NK-92 treated with Interleukin-12 subunit alpha and Interleukin-12 subunit beta, amount 100 ng/mL, for 24 hours (cell line): ENCODE data around the gene UQCC5.
"Not testable (repeated sequence)": the region's sequence is repeated elsewhere in the genome, so short reads cannot be mapped to it uniquely, and the experiment has no call there.

Experiments
- DNase-seq: peaks from one replicate; lab custom pipeline; 2025; lab: John Stamatoyannopoulos, UW

UQCC5 gene

GRCh38 chr3:52523386-52524257 is 12.8 kb upstream of the UQCC5 start:
- no peak for DNase-seq

- DNase-seq, result no peak
Measured at GRCh38 chr3:52524258-52524751, 12.1 kb upstream of the UQCC5 start.

- DNase-seq, result no peak
Measured at GRCh38 chr3:52524752-52525679, 11.4 kb upstream of the UQCC5 start.

- DNase-seq, result no peak
Measured at GRCh38 chr3:52525680-52526561, 10.5 kb upstream of the UQCC5 start.

DNA sequence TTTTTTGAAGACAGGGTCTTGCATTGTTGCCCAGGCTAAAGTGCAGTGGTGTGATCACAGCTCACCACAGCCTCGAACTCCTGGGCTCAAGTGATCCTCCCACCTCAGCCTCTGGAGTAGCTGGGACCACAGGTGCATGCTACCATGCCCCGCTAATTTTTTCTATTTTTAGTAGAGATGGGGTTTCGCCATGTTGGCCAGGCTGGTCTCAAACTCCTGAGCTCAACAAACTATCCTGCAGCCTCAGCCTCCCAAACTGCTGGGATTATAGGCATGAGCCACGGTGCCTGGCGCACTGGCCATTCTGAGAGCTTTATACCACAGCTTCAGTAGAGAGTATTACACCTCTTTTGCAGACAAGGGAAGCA is 9.8 kb upstream of the UQCC5 start:
- DNase-seq, result not testable (repeated sequence)

DNA sequence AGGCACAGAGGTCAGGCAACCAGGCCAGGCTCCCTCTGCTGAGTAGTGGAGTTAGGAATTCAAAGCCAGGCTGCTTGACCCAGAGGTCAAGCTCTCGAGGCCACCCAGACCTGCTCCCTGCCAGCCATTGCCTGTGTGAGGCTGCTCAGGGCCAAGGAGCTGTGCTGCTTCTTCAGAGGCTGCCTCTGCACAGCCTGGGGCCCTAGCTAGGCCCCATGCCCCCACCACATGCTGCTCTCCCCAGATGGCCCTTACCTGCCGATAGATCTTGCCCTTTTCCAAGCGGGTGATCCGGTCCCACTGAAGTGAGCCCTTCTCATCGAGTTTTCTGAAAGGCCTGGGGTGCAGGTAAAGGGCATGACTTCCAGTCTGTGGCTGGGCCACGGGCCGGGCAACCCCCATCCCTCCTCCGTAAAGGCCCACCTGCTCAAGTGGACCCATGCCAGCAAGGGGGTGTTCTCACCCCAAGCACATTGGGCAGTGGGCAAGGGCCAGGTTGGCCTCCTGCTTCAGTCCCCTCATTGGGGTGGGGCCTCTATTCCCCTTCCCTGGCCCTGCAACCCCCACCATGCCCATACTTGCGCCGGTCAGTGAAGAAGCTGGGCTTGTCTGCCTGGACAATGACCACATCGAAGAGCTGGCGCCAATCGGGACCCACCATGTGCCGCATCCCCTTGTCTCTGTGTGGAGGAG is 9.2 kb upstream of the UQCC5 start:
- DNase-seq, result no peak

GRCh38 chr3:52527732-52528585 is 8.4 kb upstream of the UQCC5 start:
- DNase-seq, result no peak

- no peak for DNase-seq
Measured at GRCh38 chr3:52528586-52529375, 7.6 kb upstream of the UQCC5 start.

DNA sequence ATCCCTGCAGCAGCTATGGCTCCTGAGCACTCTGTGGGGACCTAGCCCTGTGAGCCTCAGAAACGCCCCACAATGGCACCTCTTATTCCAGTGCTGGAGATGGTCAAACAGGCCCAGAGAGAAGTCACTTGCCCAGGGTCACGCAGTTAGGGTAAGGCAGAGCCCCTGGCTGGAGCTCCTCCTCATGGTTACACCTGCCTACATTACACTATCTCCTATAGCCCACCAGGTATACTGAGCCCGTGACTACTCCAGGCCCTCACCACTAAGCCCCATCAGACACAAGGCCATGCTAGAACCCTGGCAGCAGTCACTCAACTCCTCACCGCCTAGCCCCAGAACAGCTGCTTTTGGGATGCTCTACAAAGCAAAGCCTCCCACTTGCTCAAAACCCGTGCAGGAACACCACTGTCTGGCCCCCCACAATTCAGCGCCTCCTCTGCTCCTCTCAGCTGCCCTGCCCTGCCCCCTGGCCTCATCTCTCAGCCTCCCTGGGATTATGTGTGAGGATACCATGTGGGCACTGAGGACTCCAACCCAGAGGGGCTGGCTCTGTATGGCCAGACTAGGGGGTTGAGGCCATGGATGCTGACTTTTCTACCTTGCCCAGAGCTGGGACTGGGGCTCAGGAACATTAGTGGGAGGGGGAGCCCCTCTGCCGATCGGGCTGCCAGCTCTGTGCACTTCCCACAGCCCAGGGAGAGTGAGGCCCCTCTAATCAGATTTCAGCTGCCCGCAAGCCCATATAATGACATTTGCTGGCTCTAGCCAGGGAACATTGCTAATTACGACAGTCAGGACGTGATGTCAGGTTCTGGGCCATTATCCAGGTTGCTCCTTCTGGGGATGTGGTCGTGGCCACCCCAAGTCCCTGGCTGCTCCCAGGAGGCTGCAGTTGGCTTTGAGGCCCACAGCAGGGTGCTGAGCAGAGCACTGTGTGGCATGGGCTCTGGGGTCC is 6.8 kb upstream of the UQCC5 start:
- no peak for DNase-seq

DNA sequence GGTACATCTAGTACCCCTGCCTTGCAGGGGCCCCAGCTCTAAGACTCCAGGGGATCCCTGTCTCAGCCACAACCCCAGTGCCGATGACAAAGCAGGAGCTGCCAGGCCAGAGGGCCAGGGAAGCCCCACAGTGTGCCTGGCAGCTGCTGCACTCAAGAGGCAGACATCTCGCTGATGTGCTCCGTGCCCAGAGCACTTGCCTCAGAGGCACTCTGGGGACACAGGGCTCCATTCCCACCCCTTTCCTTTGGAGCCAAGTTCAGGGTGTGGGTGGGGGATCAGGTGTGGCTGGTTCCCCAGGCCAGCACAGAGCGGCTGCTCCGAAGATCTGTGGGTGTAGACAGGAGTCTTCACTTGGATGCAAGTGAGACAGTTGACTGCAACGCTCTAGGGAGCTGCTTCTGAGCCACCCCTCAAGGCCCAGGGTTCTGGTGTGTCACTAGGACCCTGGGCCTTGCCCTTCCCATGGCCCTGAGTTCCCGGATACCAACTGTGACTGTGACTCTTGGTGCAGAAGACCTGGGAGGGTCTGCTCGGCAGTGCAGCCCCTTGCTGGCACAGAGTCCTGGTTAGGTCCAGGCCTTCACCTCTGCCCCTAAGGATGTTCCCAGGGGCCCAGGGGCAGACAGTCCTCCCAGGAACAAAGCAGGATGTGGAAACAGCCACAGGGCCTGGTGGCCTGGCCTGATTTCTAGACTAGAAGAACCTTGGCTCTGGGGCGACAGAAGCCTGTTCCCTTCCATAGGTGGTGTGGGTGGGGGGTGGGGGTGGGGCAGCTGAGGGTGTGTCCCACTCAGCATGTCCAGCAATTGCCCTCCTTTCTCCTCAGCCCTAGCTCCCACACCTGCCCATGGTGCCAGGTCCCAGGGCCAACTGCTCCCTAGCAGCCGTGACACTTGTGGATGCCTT is 5.2 kb upstream of the UQCC5 start:
- DNase-seq, result no peak

DNA sequence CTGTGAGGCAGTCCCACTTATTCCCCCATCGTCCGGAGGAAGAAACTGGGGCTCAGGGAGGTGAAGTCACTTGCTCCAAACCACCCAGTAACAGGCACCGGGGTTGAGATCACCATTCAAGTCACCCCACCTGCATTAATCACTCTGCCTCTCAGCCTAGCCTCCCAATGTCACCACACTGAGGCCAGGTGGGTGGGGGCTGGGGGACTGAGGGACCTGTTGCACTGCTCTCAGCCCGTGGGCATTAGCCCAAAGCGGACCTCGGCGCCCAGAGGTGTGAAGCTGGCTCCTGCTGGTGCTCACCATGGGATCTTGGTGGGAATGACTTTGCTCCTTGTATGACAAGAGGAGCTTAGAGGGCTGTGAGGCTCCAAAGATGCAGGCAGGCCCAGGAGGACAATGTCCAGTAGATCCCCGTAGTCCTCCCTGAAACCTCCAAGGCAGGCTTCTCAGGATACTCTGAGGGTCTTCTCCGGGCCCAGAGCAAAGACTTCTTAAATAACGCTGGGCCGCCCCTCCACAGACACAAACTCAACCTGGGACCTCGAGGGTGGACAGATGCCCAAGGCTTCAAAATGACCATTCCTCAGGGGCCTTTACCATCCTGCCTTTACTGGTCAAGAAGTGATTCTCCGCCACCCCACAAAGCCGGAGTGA is 4.4 kb upstream of the UQCC5 start:
- no peak for DNase-seq

GRCh38 chr3:52532517-52532837 is 3.9 kb upstream of the UQCC5 start:
- DNase-seq, result no peak

- no peak for DNase-seq
Measured at GRCh38 chr3:52532838-52533622, 3.4 kb upstream of the UQCC5 start.

GRCh38 chr3:52533623-52534280 is 2.7 kb upstream of the UQCC5 start, which contains the start of gene NT5DC2:
Gene NT5DC2, minus strand, starts transcription at chr3:52533857. Its CDS starts 120 bp downstream, at chr3:52533737.
- DNase-seq, result no peak
